ENCODE data around the gene IMPDH2. TPM values are rescaled to one million over a fixed set of nuclear protein-coding genes. Genes with fewer than 3 reads are reported as not detected.

IMPDH2 gene
- total and polyA plus RNA-seq, 2 of the 4 experiments (the other 2 are of a cell fraction), result 190 to 296 TPM

DNA sequence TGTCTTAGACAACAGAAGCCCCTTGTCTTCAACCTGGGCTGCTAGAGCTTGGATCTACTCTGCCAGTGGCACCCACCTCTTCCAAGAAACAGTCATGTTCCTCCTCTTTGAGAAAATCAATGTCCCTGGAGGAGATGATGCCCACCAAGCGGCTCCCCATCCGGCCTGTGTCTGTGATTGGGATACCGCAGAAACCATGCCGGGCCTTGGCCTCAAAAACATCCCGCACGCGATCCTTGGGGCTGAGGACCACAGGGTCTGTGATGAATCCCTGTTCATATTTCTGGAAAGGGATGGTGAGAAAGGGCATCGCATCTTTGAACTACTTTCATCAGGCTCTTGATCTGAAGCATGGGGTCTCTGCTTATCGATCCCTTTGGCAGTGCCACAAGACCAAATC, 1.6 kb downstream of the IMPDH2 start:
- Histone ChIP-seq H3K14ac (replicated peaks; ENCODE audit: low read depth, low read length) (no peak overlapping the region), H2BK20ac (ENCODE audit: low read depth, low read length) (no peak overlapping the region), H3K4me1 (ENCODE audit: control insufficient read depth, insufficient read depth, low read length) (peaks cover 5% of the 10 kb centered on the region), H2AK5ac (ENCODE audit: low read depth, low read length) (peak overlapping the region; percentile 12), H2AFZ (replicated peaks; ENCODE audit: low read length, poor library complexity) (no peak overlapping the region), H3K9me1 (ENCODE audit: insufficient read depth, low read length) (peaks cover 32% of the 10 kb centered on the region), H3K27me3 (ENCODE audit: control insufficient read depth, insufficient read depth, low read length) (no peaks in the 10 kb centered on the region), H3K9me3 (ENCODE audit: control insufficient read depth, insufficient read depth, low read length) (no peaks in the 10 kb centered on the region), H3K36me3 (ENCODE audit: control insufficient read depth, insufficient read depth, low read length) (peaks cover 59% of the 10 kb centered on the region), H4K91ac (ENCODE audit: insufficient read depth, low read depth, low read length) (no peak overlapping the region), H3K4me2 (ENCODE audit: low read depth, low read length) (no peak overlapping the region), H3K18ac (ENCODE audit: low read depth, low read length) (no peak overlapping the region), H3K9ac (ENCODE audit: low read depth, low read length) (no peak overlapping the region), H3K23ac (ENCODE audit: low read depth, low read length) (0 out of 2 replicates have a peak overlapping the region, but pooled peaks have one; percentile 20), H3K4me3 (ENCODE audit: insufficient read depth, low read depth, low read length) (no peak overlapping the region), H4K20me1 (ENCODE audit: insufficient read depth, low read length) (peaks cover 16% of the 10 kb centered on the region), H3K4ac (ENCODE audit: low read depth, low read length) (no peak overlapping the region), H2AK9ac (replicated peaks; ENCODE audit: low read depth, low read length, poor library complexity) (peak overlapping the region; percentile 11), H4K8ac (ENCODE audit: low read depth in 2 of 2, low read length in 2 of 2) (peak overlapping the region in 1 of 2 experiments; percentile 6; a peak in 1 of 4 replicates), H2BK15ac (ENCODE audit: low read depth, low read length) (no peak overlapping the region), H2BK120ac (ENCODE audit: low read depth, low read length) (no peak overlapping the region), H3K27ac (ENCODE audit: insufficient read depth, low read length) (no peak overlapping the region), H3K56ac (ENCODE audit: extremely low read depth, insufficient read depth, low read length) (no peak overlapping the region), H4K5ac (ENCODE audit: low read depth, low read length) (no peak overlapping the region), H2BK5ac (ENCODE audit: low read depth, low read length, poor library complexity, severe bottlenecking) (no peak overlapping the region), H3K79me1 (ENCODE audit: low read depth in 1 of 2, low read length in 2 of 2) (peaks cover 33 to 69% of the 10 kb centered on the region in 2 experiments)
- WGBS, 2 experiments (ENCODE audit: extremely low coverage in 2 of 2, insufficient read length in 1 of 2), result 100% methylated on average over 3 of the region's 9 CpGs; no CpG with 5 or more reads in 1 of the 2 experiments
- TF ChIP-seq FOS (IDR thresholded peaks at IDR 0.05; ENCODE audit: low read depth, low read length) (no peak), BHLHE40 (IDR thresholded peaks at IDR 0.05; ENCODE audit: low read depth, low read length) (no peak), NFE2L2 (IDR thresholded peaks at IDR 0.05; ENCODE audit: low read depth, low read length) (no peak), RCOR1 (IDR thresholded peaks at IDR 0.05; ENCODE audit: insufficient replicate concordance, low read length) (no peak), CHD1 (IDR thresholded peaks at IDR 0.05; ENCODE audit: low read depth, low read length) (no peak), ELK1 (IDR thresholded peaks at IDR 0.05; ENCODE audit: borderline replicate concordance, low read depth, low read length) (no peak), MAFK (IDR thresholded peaks at IDR 0.05; ENCODE audit: low read depth, low read length) (no peak), RAD21 (IDR thresholded peaks at IDR 0.05; ENCODE audit: low read length) (no peak), MXI1 (IDR thresholded peaks at IDR 0.05; ENCODE audit: borderline replicate concordance, low read depth, low read length) (no peak), SMC3 (IDR thresholded peaks at IDR 0.05; ENCODE audit: low read depth, low read length) (no peak), RFX5 (IDR thresholded peaks at IDR 0.05; ENCODE audit: low read depth, low read length) (no peak), MAZ (IDR thresholded peaks at IDR 0.05; ENCODE audit: borderline replicate concordance, low read depth, low read length) (no peak), CEBPB (IDR thresholded peaks at IDR 0.05; ENCODE audit: low read depth, low read length) (no peak), CTCF (conservative IDR thresholded peaks at IDR 0.05; ENCODE audit: low read depth, low read length) (no peak), POLR2A (IDR thresholded peaks at IDR 0.05; ENCODE audit: low read depth, low read length) (no peak), USF2 (IDR thresholded peaks at IDR 0.05; ENCODE audit: low read depth, low read length) (no peak)
- ChIA-PET POLR2A (ENCODE audit: unreplicated experiment) (no interaction called here), CTCF (no interaction called here)
- no peak for ATAC-seq (ENCODE audit: low read depth)
- DNase-seq, result no peak
- intact Hi-C loops (cut with micrococcal nuclease) (no loop called here), in situ Hi-C loops (cut with MboI; ENCODE audit: low sequenced_read_pairs) (no loop called here), dilution Hi-C loops (cut with HindIII; ENCODE audit: low sequenced_read_pairs, unreplicated experiment) (no loop called here)
- no TSS peak for BruUV-seq (replicated peaks)

All from IMR-90 (cell line).